ENCODE data around the gene PANX2. TPM values are rescaled to one million over a fixed set of nuclear protein-coding genes. Genes with fewer than 3 reads are reported as not detected.
A peak's percentile ranks its signal among the peaks of the same experiment; 100 is the strongest.
"Not testable (repeated sequence)": the region's sequence is repeated elsewhere in the genome, so short reads cannot be mapped to it uniquely, and the experiment has no call there.

Gene PANX2
- total and polyA plus RNA-seq, 7 donors, result 0.17 to 3.0 (median 0.36) TPM; not detected in 2

- peak; percentile 81 for DNase-seq
- no peaks in the 10 kb centered on the region for H3K36me3 ChIP-seq
- H3K27ac ChIP-seq, result no peak overlapping the region
- intact Hi-C loops (cut with DNase I), result loop anchor here (2.0 kb wide), 1 partner anchor 64 kb away; no protein-coding TSS in a partner anchor
- 30 to 60% methylated on average over 27 of the region's 27 CpGs for WGBS, 2 donors
- no peaks in the 10 kb centered on the region for H3K27me3 ChIP-seq
- H3K4me1 ChIP-seq, result peaks cover 0 to 6% (median 2%) of the 10 kb centered on the region in 4 donors
- H3K9me3 ChIP-seq, result no peaks in the 10 kb centered on the region
- TF ChIP-seq POLR2A (IDR thresholded peaks at IDR 0.05) (no peak), CTCF (IDR thresholded peaks at IDR 0.05) (peak; percentile 75 to 82 (median 78))
- H3K4me3 ChIP-seq, result no peak overlapping the region
Measured at GRCh38 chr22:50146439-50147238, 23.9 kb upstream of the PANX2 start.

GRCh38 chr22:50147258-50148165 lies 23.0 kb upstream of the PANX2 start:
- H3K4me1 ChIP-seq, H3K4me3 ChIP-seq, H3K9me3 ChIP-seq, H3K27me3 ChIP-seq, DNase-seq, H3K27ac ChIP-seq, H3K36me3 ChIP-seq: not testable (repeated sequence)
- intact Hi-C loops (cut with DNase I), result loop anchor here (2.0 kb wide), 1 partner anchor 63 kb away; no protein-coding TSS in a partner anchor
- WGBS, 2 donors, result 78 to 88% methylated on average over 16 of the region's 26 CpGs

- DNase-seq, result no peak
- Histone ChIP-seq H3K9me3 (no peaks in the 10 kb centered on the region), H3K4me1 (peaks cover 0 to 6% (median 2%) of the 10 kb centered on the region in 4 donors), H3K36me3 (no peaks in the 10 kb centered on the region), H3K27me3 (no peaks in the 10 kb centered on the region), H3K4me3 (no peak overlapping the region), H3K27ac (no peak overlapping the region)
- no peak for TF ChIP-seq EP300 (IDR thresholded peaks at IDR 0.05)
- no peak for TF ChIP-seq POLR2AphosphoS5 (IDR thresholded peaks at IDR 0.05)
- TF ChIP-seq CTCF (IDR thresholded peaks at IDR 0.05), result no peak
- TF ChIP-seq POLR2A (IDR thresholded peaks at IDR 0.05), result no peak
- 88 to 94% methylated on average over 12 of the region's 12 CpGs for WGBS, 2 donors
- intact Hi-C loops (cut with DNase I), result no loop called here
Measured at GRCh38 chr22:50148166-50148500, 22.4 kb upstream of the PANX2 start.

GRCh38 chr22:50148991-50149721 lies 21.4 kb upstream of the PANX2 start:
- no peaks in the 10 kb centered on the region for H3K27me3 ChIP-seq

More at GRCh38 chr22:50148991-50149721, 21.4 kb upstream of the PANX2 start:
- no peak for DNase-seq
- 23 to 38% methylated on average over 22 of the region's 22 CpGs for WGBS, 2 donors
- H3K9me3 ChIP-seq, result no peaks in the 10 kb centered on the region
- no peaks in the 10 kb centered on the region for H3K36me3 ChIP-seq
- H3K4me3 ChIP-seq, result no peak overlapping the region
- no peak overlapping the region for H3K27ac ChIP-seq
- no peak for TF ChIP-seq POLR2A (IDR thresholded peaks at IDR 0.05)
- TF ChIP-seq EP300 (IDR thresholded peaks at IDR 0.05), result no peak
- peak in 3 of 4 experiments; percentile 37 to 38 (median 38) for TF ChIP-seq CTCF (IDR thresholded peaks at IDR 0.05)
- TF ChIP-seq POLR2AphosphoS5 (IDR thresholded peaks at IDR 0.05), result no peak
- H3K4me1 ChIP-seq, result peaks cover 0 to 6% (median 2%) of the 10 kb centered on the region in 4 donors
- intact Hi-C loops (cut with DNase I), result no loop called here

All from sigmoid colon (tissue), 7 donors.